Kidney (tissue), 14 donors: ENCODE results near the gene UBAP2. TPM values are rescaled to one million over a fixed set of nuclear protein-coding genes. Genes with fewer than 3 reads are reported as not detected.
A peak's percentile ranks its signal among the peaks of the same experiment; 100 is the strongest.
"Not testable (repeated sequence)": the region's sequence is repeated elsewhere in the genome, so short reads cannot be mapped to it uniquely, and the experiment has no call there.

Source experiments
- DNase-seq, 5 donors: peaks; one replicate each; pipeline ENCODE4 v3.0.0-alpha.2; 2013 to 2020
- FAIRE-seq: peaks from 2 replicates; lab custom pipeline; 2012; peaks lifted over from hg19 to GRCh38; lab: Jason Lieb, UNC
- H3K27ac ChIP-seq, 2 donors: one replicate each; pipeline ENCODE4 v1.7.0; 2013; ENCODE audit warnings: low read depth in 2 of 2, low read length in 2 of 2, inconsistent platforms in 1 of 2
- H3K27me3 ChIP-seq: one replicate; pipeline ENCODE4 v1.7.1; 2013; ENCODE audit warnings: low read length, inconsistent platforms; ENCODE audit not compliant: control insufficient read depth, insufficient read depth
- H3K36me3 ChIP-seq, 3 donors: one replicate each; pipeline versions ENCODE4 v1.7.0 to v1.7.1; 2013; ENCODE audit warnings: low read length in 3 of 3, control low read depth in 1 of 3, inconsistent platforms in 1 of 3; ENCODE audit not compliant: insufficient read depth in 3 of 3, control insufficient read depth in 2 of 3
- H3K4me1 ChIP-seq, 3 donors: one replicate each; pipeline versions ENCODE4 v1.7.0 to v1.7.1; 2013; ENCODE audit warnings: low read length in 3 of 3, inconsistent platforms in 1 of 3, low read depth in 1 of 3; ENCODE audit not compliant: control insufficient read depth in 2 of 3, insufficient read depth in 2 of 3
- H3K4me3 ChIP-seq, 3 donors: one replicate each; pipeline versions ENCODE4 v1.7.0 to v1.8.1; 2013; ENCODE audit warnings: low read length in 3 of 3, control low read depth in 1 of 3, inconsistent platforms in 1 of 3
- H3K9ac ChIP-seq, 3 donors: one replicate each; pipeline versions ENCODE4 v1.7.0 to v1.7.1; 2013; ENCODE audit warnings: low read length in 3 of 3, control low read depth in 1 of 3, inconsistent platforms in 1 of 3
- H3K9me3 ChIP-seq, 3 donors: one replicate each; pipeline versions ENCODE4 v1.7.0 to v1.7.1; 2013; ENCODE audit warnings: low read length in 3 of 3, control low read depth in 1 of 3, inconsistent platforms in 1 of 3; ENCODE audit not compliant: control insufficient read depth in 2 of 3, insufficient read depth in 1 of 3
- intact Hi-C: fragments of 100-400 bp; cut with DNase I; formaldehyde crosslinking; loops from one replicate; pipeline ENCODE4 v1.11.1; 2022
- polyA plus RNA-seq: library from polyadenylated mRNA; stranded (reverse); fragments of 350-450 nt; fragmentation: Illumina TruSeq; extraction: RNeasy Lipid Tissue Mini Kit (QIAGEN cat#74804); gene quantifications from one replicate; pipeline ENCODE4 v1.2.3, GENCODE V29; 2014; ENCODE audit warnings: low read depth, low replicate concordance; ENCODE audit not compliant: insufficient read depth
- total RNA-seq: library from RNA; stranded (reverse); fragmentation: NEBNext Ultra II Directional; extraction: Animal tissue kit (Norgen Biotek cat#: 25700); gene quantifications from one replicate; pipeline ENCODE4 v1.2.1, GENCODE V29; 2021
- TF ChIP-seq, protein P1 (sequence below): IDR thresholded peaks from 3 replicates; pipeline ENCODE4 v1.5.1; 2012; ENCODE audit warnings: mild to moderate bottlenecking, moderate library complexity, borderline replicate concordance; ENCODE audit not compliant: insufficient read depth; ENCODE audit errors: extremely low read depth
- donor health status: control.
- donor health status: control.
- donor health status: control.
- donor health status: control.
- donor health status: control.
- donor health status: DM: yes; HTN: yes; CAD: no.
- donor health status: Normal renal cell carcinoma (clear cell type).

The UBAP2 gene
- total and polyA plus RNA-seq, 2 donors from 2014 or later, result 11.0 to 33.1 TPM

DNA sequence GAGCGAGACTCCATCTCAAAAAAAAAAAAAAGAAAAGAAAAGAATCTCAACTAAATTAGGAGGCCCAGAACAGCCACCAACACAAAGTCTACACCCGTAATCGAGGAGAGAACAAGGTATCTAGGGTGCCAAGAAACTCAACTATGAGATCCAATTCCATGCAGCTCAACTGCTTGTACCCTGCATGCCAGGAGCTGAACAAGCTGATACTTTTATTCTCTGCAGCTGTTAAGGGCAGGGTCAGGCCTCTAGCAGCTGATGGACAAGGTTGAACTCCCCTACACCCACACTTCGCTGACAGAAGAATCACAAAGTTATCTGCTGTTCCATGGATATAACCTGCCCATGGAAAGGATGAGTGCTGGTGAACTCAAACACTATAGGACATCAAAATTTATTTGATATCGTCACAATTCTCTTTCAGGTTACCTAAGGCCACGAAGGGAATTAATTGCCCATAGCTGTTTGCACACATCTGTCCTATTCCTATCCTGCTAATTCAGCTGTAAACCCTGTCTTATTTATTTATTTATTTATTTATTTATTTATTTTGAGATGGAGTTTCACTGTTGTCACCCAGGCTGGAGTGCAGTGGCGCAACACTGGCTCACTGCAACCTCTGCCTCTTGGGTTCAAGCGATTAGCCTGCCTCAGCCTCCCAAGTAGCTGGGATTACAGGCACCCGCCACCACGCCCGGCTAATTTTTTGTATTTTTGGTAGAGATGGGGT, 20.7 kb downstream of the UBAP2 start:
- H3K9ac ChIP-seq, result no peak overlapping the region
- peak in 2 of 5 donors; percentile 18 to 22 for DNase-seq
- H3K9me3 ChIP-seq, result no peaks in the 10 kb centered on the region
- H3K27me3 ChIP-seq, result no peaks in the 10 kb centered on the region
- no peaks in the 10 kb centered on the region for H3K36me3 ChIP-seq
- no peak overlapping the region for H3K4me3 ChIP-seq
- FAIRE-seq, result no peak
- H3K27ac ChIP-seq, result no peak overlapping the region
- intact Hi-C loops, result no loop called here
- H3K4me1 ChIP-seq, result no peaks in the 10 kb centered on the region
- TF ChIP-seq, protein P1, sequence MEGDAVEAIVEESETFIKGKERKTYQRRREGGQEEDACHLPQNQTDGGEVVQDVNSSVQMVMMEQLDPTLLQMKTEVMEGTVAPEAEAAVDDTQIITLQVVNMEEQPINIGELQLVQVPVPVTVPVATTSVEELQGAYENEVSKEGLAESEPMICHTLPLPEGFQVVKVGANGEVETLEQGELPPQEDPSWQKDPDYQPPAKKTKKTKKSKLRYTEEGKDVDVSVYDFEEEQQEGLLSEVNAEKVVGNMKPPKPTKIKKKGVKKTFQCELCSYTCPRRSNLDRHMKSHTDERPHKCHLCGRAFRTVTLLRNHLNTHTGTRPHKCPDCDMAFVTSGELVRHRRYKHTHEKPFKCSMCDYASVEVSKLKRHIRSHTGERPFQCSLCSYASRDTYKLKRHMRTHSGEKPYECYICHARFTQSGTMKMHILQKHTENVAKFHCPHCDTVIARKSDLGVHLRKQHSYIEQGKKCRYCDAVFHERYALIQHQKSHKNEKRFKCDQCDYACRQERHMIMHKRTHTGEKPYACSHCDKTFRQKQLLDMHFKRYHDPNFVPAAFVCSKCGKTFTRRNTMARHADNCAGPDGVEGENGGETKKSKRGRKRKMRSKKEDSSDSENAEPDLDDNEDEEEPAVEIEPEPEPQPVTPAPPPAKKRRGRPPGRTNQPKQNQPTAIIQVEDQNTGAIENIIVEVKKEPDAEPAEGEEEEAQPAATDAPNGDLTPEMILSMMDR, result no peak

DNA sequence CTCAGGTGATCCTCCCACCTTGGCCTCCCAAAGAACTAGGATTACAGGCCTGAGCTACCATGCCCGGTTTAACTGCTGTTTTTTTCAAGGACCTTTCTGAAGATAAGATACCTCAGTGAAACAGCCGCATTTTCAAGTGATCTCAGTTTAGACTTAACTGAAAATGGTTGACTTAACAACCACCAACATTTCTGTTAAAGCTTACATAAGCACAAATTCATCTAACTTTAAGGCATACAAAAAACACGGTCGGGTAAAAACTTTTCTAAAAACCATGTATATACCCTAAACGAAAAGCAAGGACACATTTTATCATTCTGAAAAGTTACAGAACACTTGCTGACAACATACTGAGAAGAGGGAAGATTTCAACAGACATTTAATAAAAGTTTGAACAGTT, 22.9 kb downstream of the UBAP2 start:
- H3K4me1 ChIP-seq, result no peaks in the 10 kb centered on the region
- H3K36me3 ChIP-seq, result no peaks in the 10 kb centered on the region
- TF ChIP-seq, protein P1, result no peak
- H3K27me3 ChIP-seq, result no peaks in the 10 kb centered on the region
- H3K27ac ChIP-seq, result no peak overlapping the region
- no peak for DNase-seq
- no peaks in the 10 kb centered on the region for H3K9me3 ChIP-seq
- intact Hi-C loops, result no loop called here
- H3K4me3 ChIP-seq, result no peak overlapping the region
- H3K9ac ChIP-seq, result no peak overlapping the region
- no peak for FAIRE-seq

GRCh38 chr9:34025062-34025461, 23.6 kb downstream of the UBAP2 start:
- H3K4me1 ChIP-seq, result no peaks in the 10 kb centered on the region
- intact Hi-C loops, result no loop called here
- H3K36me3 ChIP-seq, result no peaks in the 10 kb centered on the region
- no peaks in the 10 kb centered on the region for H3K27me3 ChIP-seq
- no peak overlapping the region for H3K4me3 ChIP-seq
- H3K27ac ChIP-seq, result no peak overlapping the region
- TF ChIP-seq, protein P1, result no peak
- DNase-seq (no peak), FAIRE-seq (no peak)
- no peak overlapping the region for H3K9ac ChIP-seq
- no peaks in the 10 kb centered on the region for H3K9me3 ChIP-seq

- H3K4me1 ChIP-seq, FAIRE-seq, H3K27me3 ChIP-seq, H3K27ac ChIP-seq, H3K9ac ChIP-seq, H3K4me3 ChIP-seq, H3K9me3 ChIP-seq, H3K36me3 ChIP-seq, DNase-seq, intact Hi-C loops: not testable (repeated sequence)
These were observed 24.2 kb downstream of the UBAP2 start for GRCh38 chr9:34024476-34024875.
